Measurements from ENCODE around the gene PITX2. TPM values are rescaled to one million over a fixed set of nuclear protein-coding genes. Genes with fewer than 3 reads are reported as not detected.

The PITX2 gene
- total RNA-seq, 1 experiment from 2014 or later = 24.9 TPM

DNA sequence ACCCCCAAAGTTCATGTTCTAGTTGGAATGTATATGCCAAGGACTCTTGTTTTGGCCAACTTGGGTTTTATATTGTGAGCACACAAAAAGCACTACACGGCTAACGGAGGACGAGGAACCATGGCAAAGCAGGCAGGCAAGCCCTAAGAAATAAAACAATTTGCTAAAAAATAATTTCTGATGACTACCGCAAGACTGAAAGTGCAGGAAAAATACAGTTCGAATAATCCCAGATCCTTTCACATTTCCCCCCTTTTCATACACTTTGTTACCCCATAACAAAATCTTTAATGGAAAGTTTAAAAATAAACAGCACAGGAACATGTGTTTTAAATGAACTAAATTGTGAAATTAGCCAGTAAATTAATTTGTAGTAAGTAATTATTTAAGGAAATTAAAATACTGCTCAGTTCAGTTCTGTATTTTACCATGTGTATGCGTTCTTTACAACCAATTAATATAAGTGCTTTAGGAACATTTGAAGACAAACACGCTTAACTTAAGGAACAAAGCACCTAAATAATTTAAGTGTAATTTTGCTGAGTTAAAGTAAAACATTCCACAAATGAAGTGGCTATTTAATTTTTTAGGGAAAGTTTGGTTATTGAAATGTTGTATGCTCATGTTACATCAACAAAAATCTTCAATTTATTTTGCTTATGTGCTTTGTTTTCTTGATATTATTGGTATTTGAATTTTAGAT is 12.4 kb upstream of the PITX2 start:
- no peak for ATAC-seq
- Mint-ChIP-seq H3K27ac (no peak overlapping the region), H3K4me1 (peaks cover 67% of the 10 kb centered on the region), H3K4me3 (peak overlapping the region; percentile 48), H3K27me3 (ENCODE audit: low read depth) (peaks cover 98% of the 10 kb centered on the region), H3K9me3 (no peaks in the 10 kb centered on the region), H3K36me3 (no peaks in the 10 kb centered on the region)
- TF ChIP-seq ZBTB21 (CRISPR knock-in tag; IDR thresholded peaks at IDR 0.05; ENCODE audit: borderline replicate concordance) (no peak), GABPB1 (CRISPR knock-in tag; IDR thresholded peaks at IDR 0.05) (no peak), KAT7 (CRISPR knock-in tag; IDR thresholded peaks at IDR 0.05; ENCODE audit: borderline replicate concordance) (no peak), FOXP1 (CRISPR knock-in tag; IDR thresholded peaks at IDR 0.05; ENCODE audit: borderline replicate concordance) (no peak), ELF4 (CRISPR knock-in tag; IDR thresholded peaks at IDR 0.05; ENCODE audit: low read depth) (no peak), JAZF1 (CRISPR knock-in tag; IDR thresholded peaks at IDR 0.05) (no peak), ZNF121 (CRISPR knock-in tag; IDR thresholded peaks at IDR 0.05) (no peak), FOXK1 (CRISPR knock-in tag; IDR thresholded peaks at IDR 0.05) (no peak), ZNF219 (CRISPR knock-in tag; IDR thresholded peaks at IDR 0.05; ENCODE audit: borderline replicate concordance) (no peak), IRF2 (CRISPR knock-in tag; IDR thresholded peaks at IDR 0.05; ENCODE audit: borderline replicate concordance, low read depth) (no peak), TCF7 (CRISPR knock-in tag; IDR thresholded peaks at IDR 0.05; ENCODE audit: low read depth) (no peak), RELA (CRISPR knock-in tag; IDR thresholded peaks at IDR 0.05; ENCODE audit: borderline replicate concordance) (no peak)
- TF ChIP-seq, protein P1, sequence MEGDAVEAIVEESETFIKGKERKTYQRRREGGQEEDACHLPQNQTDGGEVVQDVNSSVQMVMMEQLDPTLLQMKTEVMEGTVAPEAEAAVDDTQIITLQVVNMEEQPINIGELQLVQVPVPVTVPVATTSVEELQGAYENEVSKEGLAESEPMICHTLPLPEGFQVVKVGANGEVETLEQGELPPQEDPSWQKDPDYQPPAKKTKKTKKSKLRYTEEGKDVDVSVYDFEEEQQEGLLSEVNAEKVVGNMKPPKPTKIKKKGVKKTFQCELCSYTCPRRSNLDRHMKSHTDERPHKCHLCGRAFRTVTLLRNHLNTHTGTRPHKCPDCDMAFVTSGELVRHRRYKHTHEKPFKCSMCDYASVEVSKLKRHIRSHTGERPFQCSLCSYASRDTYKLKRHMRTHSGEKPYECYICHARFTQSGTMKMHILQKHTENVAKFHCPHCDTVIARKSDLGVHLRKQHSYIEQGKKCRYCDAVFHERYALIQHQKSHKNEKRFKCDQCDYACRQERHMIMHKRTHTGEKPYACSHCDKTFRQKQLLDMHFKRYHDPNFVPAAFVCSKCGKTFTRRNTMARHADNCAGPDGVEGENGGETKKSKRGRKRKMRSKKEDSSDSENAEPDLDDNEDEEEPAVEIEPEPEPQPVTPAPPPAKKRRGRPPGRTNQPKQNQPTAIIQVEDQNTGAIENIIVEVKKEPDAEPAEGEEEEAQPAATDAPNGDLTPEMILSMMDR (IDR thresholded peaks at IDR 0.05) = no peak
- TF ChIP-seq, protein P2, sequence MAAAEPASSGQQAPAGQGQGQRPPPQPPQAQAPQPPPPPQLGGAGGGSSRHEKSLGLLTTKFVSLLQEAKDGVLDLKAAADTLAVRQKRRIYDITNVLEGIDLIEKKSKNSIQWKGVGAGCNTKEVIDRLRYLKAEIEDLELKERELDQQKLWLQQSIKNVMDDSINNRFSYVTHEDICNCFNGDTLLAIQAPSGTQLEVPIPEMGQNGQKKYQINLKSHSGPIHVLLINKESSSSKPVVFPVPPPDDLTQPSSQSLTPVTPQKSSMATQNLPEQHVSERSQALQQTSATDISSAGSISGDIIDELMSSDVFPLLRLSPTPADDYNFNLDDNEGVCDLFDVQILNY (CRISPR knock-in tag; IDR thresholded peaks at IDR 0.05) = no peak
- TF ChIP-seq, protein P3, sequence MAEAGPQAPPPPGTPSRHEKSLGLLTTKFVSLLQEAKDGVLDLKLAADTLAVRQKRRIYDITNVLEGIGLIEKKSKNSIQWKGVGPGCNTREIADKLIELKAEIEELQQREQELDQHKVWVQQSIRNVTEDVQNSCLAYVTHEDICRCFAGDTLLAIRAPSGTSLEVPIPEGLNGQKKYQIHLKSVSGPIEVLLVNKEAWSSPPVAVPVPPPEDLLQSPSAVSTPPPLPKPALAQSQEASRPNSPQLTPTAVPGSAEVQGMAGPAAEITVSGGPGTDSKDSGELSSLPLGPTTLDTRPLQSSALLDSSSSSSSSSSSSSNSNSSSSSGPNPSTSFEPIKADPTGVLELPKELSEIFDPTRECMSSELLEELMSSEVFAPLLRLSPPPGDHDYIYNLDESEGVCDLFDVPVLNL (CRISPR knock-in tag; IDR thresholded peaks at IDR 0.05; ENCODE audit: borderline replicate concordance, low read depth) = no peak
- TF ChIP-seq, protein P4, sequence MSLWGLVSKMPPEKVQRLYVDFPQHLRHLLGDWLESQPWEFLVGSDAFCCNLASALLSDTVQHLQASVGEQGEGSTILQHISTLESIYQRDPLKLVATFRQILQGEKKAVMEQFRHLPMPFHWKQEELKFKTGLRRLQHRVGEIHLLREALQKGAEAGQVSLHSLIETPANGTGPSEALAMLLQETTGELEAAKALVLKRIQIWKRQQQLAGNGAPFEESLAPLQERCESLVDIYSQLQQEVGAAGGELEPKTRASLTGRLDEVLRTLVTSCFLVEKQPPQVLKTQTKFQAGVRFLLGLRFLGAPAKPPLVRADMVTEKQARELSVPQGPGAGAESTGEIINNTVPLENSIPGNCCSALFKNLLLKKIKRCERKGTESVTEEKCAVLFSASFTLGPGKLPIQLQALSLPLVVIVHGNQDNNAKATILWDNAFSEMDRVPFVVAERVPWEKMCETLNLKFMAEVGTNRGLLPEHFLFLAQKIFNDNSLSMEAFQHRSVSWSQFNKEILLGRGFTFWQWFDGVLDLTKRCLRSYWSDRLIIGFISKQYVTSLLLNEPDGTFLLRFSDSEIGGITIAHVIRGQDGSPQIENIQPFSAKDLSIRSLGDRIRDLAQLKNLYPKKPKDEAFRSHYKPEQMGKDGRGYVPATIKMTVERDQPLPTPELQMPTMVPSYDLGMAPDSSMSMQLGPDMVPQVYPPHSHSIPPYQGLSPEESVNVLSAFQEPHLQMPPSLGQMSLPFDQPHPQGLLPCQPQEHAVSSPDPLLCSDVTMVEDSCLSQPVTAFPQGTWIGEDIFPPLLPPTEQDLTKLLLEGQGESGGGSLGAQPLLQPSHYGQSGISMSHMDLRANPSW (CRISPR knock-in tag; conservative IDR thresholded peaks at IDR 0.05; ENCODE audit: low read depth) = no peak
- TF ChIP-seq, protein P5, sequence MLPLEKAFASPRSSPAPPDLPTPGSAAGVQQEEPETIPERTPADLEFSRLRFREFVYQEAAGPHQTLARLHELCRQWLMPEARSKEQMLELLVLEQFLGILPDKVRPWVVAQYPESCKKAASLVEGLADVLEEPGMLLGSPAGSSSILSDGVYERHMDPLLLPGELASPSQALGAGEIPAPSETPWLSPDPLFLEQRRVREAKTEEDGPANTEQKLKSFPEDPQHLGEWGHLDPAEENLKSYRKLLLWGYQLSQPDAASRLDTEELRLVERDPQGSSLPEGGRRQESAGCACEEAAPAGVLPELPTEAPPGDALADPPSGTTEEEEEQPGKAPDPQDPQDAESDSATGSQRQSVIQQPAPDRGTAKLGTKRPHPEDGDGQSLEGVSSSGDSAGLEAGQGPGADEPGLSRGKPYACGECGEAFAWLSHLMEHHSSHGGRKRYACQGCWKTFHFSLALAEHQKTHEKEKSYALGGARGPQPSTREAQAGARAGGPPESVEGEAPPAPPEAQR (CRISPR knock-in tag; IDR thresholded peaks at IDR 0.05) = no peak
- TF ChIP-seq, protein P6, sequence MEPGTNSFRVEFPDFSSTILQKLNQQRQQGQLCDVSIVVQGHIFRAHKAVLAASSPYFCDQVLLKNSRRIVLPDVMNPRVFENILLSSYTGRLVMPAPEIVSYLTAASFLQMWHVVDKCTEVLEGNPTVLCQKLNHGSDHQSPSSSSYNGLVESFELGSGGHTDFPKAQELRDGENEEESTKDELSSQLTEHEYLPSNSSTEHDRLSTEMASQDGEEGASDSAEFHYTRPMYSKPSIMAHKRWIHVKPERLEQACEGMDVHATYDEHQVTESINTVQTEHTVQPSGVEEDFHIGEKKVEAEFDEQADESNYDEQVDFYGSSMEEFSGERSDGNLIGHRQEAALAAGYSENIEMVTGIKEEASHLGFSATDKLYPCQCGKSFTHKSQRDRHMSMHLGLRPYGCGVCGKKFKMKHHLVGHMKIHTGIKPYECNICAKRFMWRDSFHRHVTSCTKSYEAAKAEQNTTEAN (CRISPR knock-in tag; IDR thresholded peaks at IDR 0.05) = no peak
- TF ChIP-seq, protein P7, sequence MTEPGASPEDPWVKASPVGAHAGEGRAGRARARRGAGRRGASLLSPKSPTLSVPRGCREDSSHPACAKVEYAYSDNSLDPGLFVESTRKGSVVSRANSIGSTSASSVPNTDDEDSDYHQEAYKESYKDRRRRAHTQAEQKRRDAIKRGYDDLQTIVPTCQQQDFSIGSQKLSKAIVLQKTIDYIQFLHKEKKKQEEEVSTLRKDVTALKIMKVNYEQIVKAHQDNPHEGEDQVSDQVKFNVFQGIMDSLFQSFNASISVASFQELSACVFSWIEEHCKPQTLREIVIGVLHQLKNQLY (CRISPR knock-in tag; IDR thresholded peaks at IDR 0.05) = no peak
- TF ChIP-seq, protein P8, sequence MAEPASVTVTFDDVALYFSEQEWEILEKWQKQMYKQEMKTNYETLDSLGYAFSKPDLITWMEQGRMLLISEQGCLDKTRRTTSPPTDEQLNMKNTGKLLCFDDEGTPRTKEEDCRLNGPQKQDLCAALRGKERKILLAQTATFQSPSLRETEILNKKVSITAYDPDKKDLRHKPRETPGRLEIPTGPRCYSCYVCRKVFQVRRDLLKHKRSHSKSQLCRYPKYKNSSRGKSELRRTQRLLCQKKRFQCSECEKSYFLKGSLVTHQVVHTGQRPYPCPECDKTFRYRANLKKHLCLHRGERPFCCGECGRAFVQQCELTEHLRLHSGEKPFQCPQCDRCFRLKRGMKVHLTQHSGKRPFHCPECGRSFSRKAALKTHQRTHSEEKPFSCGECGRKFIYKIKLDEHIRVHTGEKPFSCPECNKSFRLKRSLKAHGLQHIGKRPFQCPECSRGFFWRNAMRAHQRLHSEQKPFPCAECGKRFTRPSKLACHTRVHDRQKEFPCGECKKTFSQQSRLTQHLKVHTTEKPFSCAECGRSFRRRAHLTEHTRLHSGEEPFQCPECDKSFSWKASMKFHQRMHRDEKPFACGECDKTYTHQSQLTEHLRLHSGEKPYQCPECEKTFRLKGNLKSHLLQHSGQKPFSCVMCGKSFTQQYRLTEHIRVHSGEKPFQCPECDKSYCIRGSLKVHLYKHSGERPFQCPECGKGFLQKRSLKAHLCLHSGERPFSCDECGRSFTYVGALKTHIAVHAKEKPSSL (CRISPR knock-in tag; conservative IDR thresholded peaks at IDR 0.05) = no peak
- ChIA-PET POLR2A (no interaction called here), CTCF (no interaction called here)
- no peak for DNase-seq (ENCODE audit: low spot score)
